ENCODE measurements around the gene AATK.

AATK gene

GRCh38 chr17:81135505-81136278 lies 30.3 kb downstream of the AATK start:
- Histone ChIP-seq H3K9me3 (ENCODE audit: low read length) (no peaks in the 10 kb centered on the region), H3K4me3 (ENCODE audit: low read depth in 1 of 2, low read length in 2 of 2) (no peak overlapping the region), H3K27me3 (ENCODE audit: control insufficient read depth in 1 of 2, insufficient read depth in 2 of 2, low read length in 2 of 2) (no peaks in the 10 kb centered on the region), H3K4me1 (ENCODE audit: insufficient read depth, low read length) (no peaks in the 10 kb centered on the region), H3K27ac (ENCODE audit: low read depth, low read length) (no peak overlapping the region), H3K9ac (ENCODE audit: low read length) (no peak overlapping the region), H3K36me3 (ENCODE audit: insufficient read depth, low read length) (no peaks in the 10 kb centered on the region)

GRCh38 chr17:81134064-81134781 lies 31.8 kb downstream of the AATK start:
- Histone ChIP-seq H3K27ac (ENCODE audit: low read depth, low read length) (no peak overlapping the region), H3K4me1 (ENCODE audit: insufficient read depth, low read length) (no peaks in the 10 kb centered on the region), H3K4me3 (ENCODE audit: low read depth in 1 of 2, low read length in 2 of 2) (no peak overlapping the region), H3K36me3 (ENCODE audit: insufficient read depth, low read length) (no peaks in the 10 kb centered on the region), H3K9ac (ENCODE audit: low read length) (no peak overlapping the region), H3K27me3 (ENCODE audit: control insufficient read depth in 1 of 2, insufficient read depth in 2 of 2, low read length in 2 of 2) (no peaks in the 10 kb centered on the region), H3K9me3 (ENCODE audit: low read length) (no peaks in the 10 kb centered on the region)

GRCh38 chr17:81132770-81133723 lies 33.0 kb downstream of the AATK start:
- Histone ChIP-seq H3K27me3 (ENCODE audit: control insufficient read depth in 1 of 2, insufficient read depth in 2 of 2, low read length in 2 of 2) (no peaks in the 10 kb centered on the region), H3K4me1 (ENCODE audit: insufficient read depth, low read length) (no peaks in the 10 kb centered on the region), H3K9ac (ENCODE audit: low read length) (no peak overlapping the region), H3K36me3 (ENCODE audit: insufficient read depth, low read length) (no peaks in the 10 kb centered on the region), H3K4me3 (ENCODE audit: low read depth in 1 of 2, low read length in 2 of 2) (no peak overlapping the region), H3K9me3 (ENCODE audit: low read length) (no peaks in the 10 kb centered on the region), H3K27ac (ENCODE audit: low read depth, low read length) (no peak overlapping the region)

GRCh38 chr17:81132197-81132540 lies 33.9 kb downstream of the AATK start:
- Histone ChIP-seq H3K27ac (ENCODE audit: low read depth, low read length) (no peak overlapping the region), H3K27me3 (ENCODE audit: control insufficient read depth in 1 of 2, insufficient read depth in 2 of 2, low read length in 2 of 2) (no peaks in the 10 kb centered on the region), H3K4me3 (ENCODE audit: low read depth in 1 of 2, low read length in 2 of 2) (no peak overlapping the region), H3K9ac (ENCODE audit: low read length) (no peak overlapping the region), H3K9me3 (ENCODE audit: low read length) (no peaks in the 10 kb centered on the region), H3K4me1 (ENCODE audit: insufficient read depth, low read length) (no peaks in the 10 kb centered on the region), H3K36me3 (ENCODE audit: insufficient read depth, low read length) (no peaks in the 10 kb centered on the region)

GRCh38 chr17:81131486-81132196 lies 34.4 kb downstream of the AATK start:
- H3K36me3 ChIP-seq (ENCODE audit: insufficient read depth, low read length) = no peaks in the 10 kb centered on the region
- H3K27me3 ChIP-seq (ENCODE audit: control insufficient read depth in 1 of 2, insufficient read depth in 2 of 2, low read length in 2 of 2) = peaks cover 0 to under 1% of the 10 kb centered on the region in 2 donors
- H3K9me3 ChIP-seq (ENCODE audit: low read length) = no peaks in the 10 kb centered on the region
- H3K4me1 ChIP-seq (ENCODE audit: insufficient read depth, low read length) = no peaks in the 10 kb centered on the region
- H3K27ac ChIP-seq (ENCODE audit: low read depth, low read length) = no peak overlapping the region
- H3K4me3 ChIP-seq (ENCODE audit: low read depth in 1 of 2, low read length in 2 of 2) = no peak overlapping the region
- H3K9ac ChIP-seq (ENCODE audit: low read length) = no peak overlapping the region

GRCh38 chr17:81130385-81131361 lies 35.3 kb downstream of the AATK start:
- no peak overlapping the region for H3K4me3 ChIP-seq (ENCODE audit: low read depth in 1 of 2, low read length in 2 of 2)
- H3K4me1 ChIP-seq (ENCODE audit: insufficient read depth, low read length) = no peaks in the 10 kb centered on the region
- peaks cover 0 to 4% of the 10 kb centered on the region in 2 donors for H3K27me3 ChIP-seq (ENCODE audit: control insufficient read depth in 1 of 2, insufficient read depth in 2 of 2, low read length in 2 of 2)
- H3K36me3 ChIP-seq (ENCODE audit: insufficient read depth, low read length) = no peaks in the 10 kb centered on the region
- H3K9ac ChIP-seq (ENCODE audit: low read length) = no peak overlapping the region
- H3K27ac ChIP-seq (ENCODE audit: low read depth, low read length) = no peak overlapping the region
- H3K9me3 ChIP-seq (ENCODE audit: low read length) = no peaks in the 10 kb centered on the region

GRCh38 chr17:81129711-81130367 lies 36.2 kb downstream of the AATK start:
- Histone ChIP-seq H3K9ac (ENCODE audit: low read length) (no peak overlapping the region), H3K36me3 (ENCODE audit: insufficient read depth, low read length) (no peaks in the 10 kb centered on the region), H3K27me3 (ENCODE audit: control insufficient read depth in 1 of 2, insufficient read depth in 2 of 2, low read length in 2 of 2) (peaks cover 0 to 4% of the 10 kb centered on the region in 2 donors), H3K4me3 (ENCODE audit: low read depth in 1 of 2, low read length in 2 of 2) (no peak overlapping the region), H3K4me1 (ENCODE audit: insufficient read depth, low read length) (no peaks in the 10 kb centered on the region), H3K9me3 (ENCODE audit: low read length) (no peaks in the 10 kb centered on the region), H3K27ac (ENCODE audit: low read depth, low read length) (no peak overlapping the region)

GRCh38 chr17:81129289-81129688 lies 36.7 kb downstream of the AATK start:
- Histone ChIP-seq H3K36me3 (ENCODE audit: insufficient read depth, low read length) (no peaks in the 10 kb centered on the region), H3K9ac (ENCODE audit: low read length) (no peak overlapping the region), H3K4me1 (ENCODE audit: insufficient read depth, low read length) (no peaks in the 10 kb centered on the region), H3K27me3 (ENCODE audit: control insufficient read depth in 1 of 2, insufficient read depth in 2 of 2, low read length in 2 of 2) (peaks cover 0 to 4% of the 10 kb centered on the region in 2 donors), H3K9me3 (ENCODE audit: low read length) (no peaks in the 10 kb centered on the region), H3K4me3 (ENCODE audit: low read depth in 1 of 2, low read length in 2 of 2) (no peak overlapping the region), H3K27ac (ENCODE audit: low read depth, low read length) (no peak overlapping the region)

GRCh38 chr17:81128774-81129173 lies 37.2 kb downstream of the AATK start:
- Histone ChIP-seq H3K27ac (ENCODE audit: low read depth, low read length) (no peak overlapping the region), H3K4me3 (ENCODE audit: low read depth in 1 of 2, low read length in 2 of 2) (no peak overlapping the region), H3K9ac (ENCODE audit: low read length) (no peak overlapping the region), H3K4me1 (ENCODE audit: insufficient read depth, low read length) (no peaks in the 10 kb centered on the region), H3K9me3 (ENCODE audit: low read length) (no peaks in the 10 kb centered on the region), H3K27me3 (ENCODE audit: control insufficient read depth in 1 of 2, insufficient read depth in 2 of 2, low read length in 2 of 2) (peaks cover 0 to 4% of the 10 kb centered on the region in 2 donors), H3K36me3 (ENCODE audit: insufficient read depth, low read length) (no peaks in the 10 kb centered on the region)

GRCh38 chr17:81128338-81128737 lies 37.7 kb downstream of the AATK start:
- no peak overlapping the region for H3K9ac ChIP-seq (ENCODE audit: low read length)
- no peaks in the 10 kb centered on the region for H3K9me3 ChIP-seq (ENCODE audit: low read length)
- no peaks in the 10 kb centered on the region for H3K36me3 ChIP-seq (ENCODE audit: insufficient read depth, low read length)
- H3K27me3 ChIP-seq (ENCODE audit: control insufficient read depth in 1 of 2, insufficient read depth in 2 of 2, low read length in 2 of 2) = peaks cover 0 to 4% of the 10 kb centered on the region in 2 donors
- no peak overlapping the region for H3K4me3 ChIP-seq (ENCODE audit: low read depth in 1 of 2, low read length in 2 of 2)
- no peak overlapping the region for H3K27ac ChIP-seq (ENCODE audit: low read depth, low read length)
- H3K4me1 ChIP-seq (ENCODE audit: insufficient read depth, low read length) = no peaks in the 10 kb centered on the region
